Peyer's patch (tissue), 4 donors: ENCODE data around the gene DMD.

Source experiments
- POLR2A ChIP-seq, 2 donors: fragments of 450-650 bp; IDR thresholded peaks; one replicate each; pipeline ENCODE4 v1.5.1; 2017; ENCODE audit warnings: antibody characterized with exemption in 2 of 2, mild to moderate bottlenecking in 2 of 2, moderate library complexity in 2 of 2
- TF ChIP-seq, protein P1 (sequence below), 6 experiments: fragments of 450-650 bp in 4 of 6; fragments of 200-600 bp in 2 of 6; sonication (generic) in 1 of 6; IDR thresholded peaks; one replicate each; pipeline ENCODE4 v1.5.1; 2017 to 2019; ENCODE audit warnings: antibody characterized with exemption in 6 of 6, mild to moderate bottlenecking in 3 of 6, moderate library complexity in 1 of 6

DNA sequence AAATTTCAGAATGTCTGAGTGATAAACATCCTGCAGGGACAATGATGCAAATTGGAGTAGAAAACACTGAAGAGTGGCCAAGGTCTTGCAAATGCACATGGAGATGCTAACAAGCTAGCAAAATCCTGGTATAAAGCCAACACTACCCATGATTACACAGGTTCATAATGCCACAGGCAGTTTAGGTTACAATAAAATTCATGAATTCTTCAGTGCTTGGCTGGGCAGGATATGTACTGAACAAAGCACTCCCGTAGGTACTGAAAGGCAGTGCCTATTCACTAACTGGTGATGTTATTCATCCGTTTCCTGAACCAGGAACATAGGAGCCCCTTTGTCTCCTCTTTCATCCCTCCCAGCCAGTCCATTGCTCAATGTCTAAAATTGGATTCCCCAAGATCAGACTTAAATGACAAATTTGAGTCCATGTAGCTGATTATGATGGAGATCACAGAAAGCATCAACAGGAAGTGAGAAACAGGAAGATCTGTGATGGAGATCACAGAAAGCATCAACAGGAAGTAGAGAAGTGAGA is 244.5 kb downstream of the DMD start:
- no peak for TF ChIP-seq POLR2A (IDR thresholded peaks at IDR 0.05)
- TF ChIP-seq, protein P1, sequence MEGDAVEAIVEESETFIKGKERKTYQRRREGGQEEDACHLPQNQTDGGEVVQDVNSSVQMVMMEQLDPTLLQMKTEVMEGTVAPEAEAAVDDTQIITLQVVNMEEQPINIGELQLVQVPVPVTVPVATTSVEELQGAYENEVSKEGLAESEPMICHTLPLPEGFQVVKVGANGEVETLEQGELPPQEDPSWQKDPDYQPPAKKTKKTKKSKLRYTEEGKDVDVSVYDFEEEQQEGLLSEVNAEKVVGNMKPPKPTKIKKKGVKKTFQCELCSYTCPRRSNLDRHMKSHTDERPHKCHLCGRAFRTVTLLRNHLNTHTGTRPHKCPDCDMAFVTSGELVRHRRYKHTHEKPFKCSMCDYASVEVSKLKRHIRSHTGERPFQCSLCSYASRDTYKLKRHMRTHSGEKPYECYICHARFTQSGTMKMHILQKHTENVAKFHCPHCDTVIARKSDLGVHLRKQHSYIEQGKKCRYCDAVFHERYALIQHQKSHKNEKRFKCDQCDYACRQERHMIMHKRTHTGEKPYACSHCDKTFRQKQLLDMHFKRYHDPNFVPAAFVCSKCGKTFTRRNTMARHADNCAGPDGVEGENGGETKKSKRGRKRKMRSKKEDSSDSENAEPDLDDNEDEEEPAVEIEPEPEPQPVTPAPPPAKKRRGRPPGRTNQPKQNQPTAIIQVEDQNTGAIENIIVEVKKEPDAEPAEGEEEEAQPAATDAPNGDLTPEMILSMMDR (IDR thresholded peaks at IDR 0.05), result no peak
